K562 (cell line): ENCODE data around the gene NELFA. TPM values are rescaled to one million over a fixed set of nuclear protein-coding genes. Genes with fewer than 3 reads are reported as not detected.

Experiments used
- C11orf30 ChIP-seq: fragments of 450-650 bp; IDR thresholded peaks from 2 replicates; pipeline ENCODE4 v1.6.1; 2016; ENCODE audit warnings: low read depth, mild to moderate bottlenecking
- ESRRA ChIP-seq: fragments of 450-650 bp; IDR thresholded peaks from 2 replicates; pipeline ENCODE4 v1.6.1; 2014; ENCODE audit warnings: low read depth, mild to moderate bottlenecking, moderate library complexity, borderline replicate concordance
- JUND ChIP-seq, 2 experiments: IDR thresholded peaks; 2 replicates in 1 of 2; 3 replicates in 1 of 2; pipeline ENCODE4 v1.6.1; 2011; ENCODE audit warnings: borderline replicate concordance in 2 of 2, low read depth in 2 of 2, low read length in 2 of 2, improper control_type of control experiment in 1 of 2, missing biosample characterization in 1 of 2, missing genetic modification characterization in 1 of 2, missing genetic modification reagents in 1 of 2
- MEIS2 ChIP-seq: fragments of 450-650 bp; IDR thresholded peaks from 2 replicates; pipeline ENCODE4 v1.6.1; 2014; ENCODE audit warnings: mild to moderate bottlenecking; ENCODE audit not compliant: partially characterized antibody
- NBN ChIP-seq: fragments of 450-650 bp; IDR thresholded peaks from 2 replicates; pipeline ENCODE4 v1.6.1; 2016; ENCODE audit warnings: low read depth, mild to moderate bottlenecking
- NCOR1 ChIP-seq: fragments of 450-650 bp; IDR thresholded peaks from 2 replicates; pipeline ENCODE4 v1.6.1; 2016; ENCODE audit warnings: mild to moderate bottlenecking, moderate library complexity
- NFIC ChIP-seq: fragments of 450-650 bp; IDR thresholded peaks from 2 replicates; pipeline ENCODE4 v1.6.1; 2017; ENCODE audit warnings: mild to moderate bottlenecking, inconsistent platforms
- POLR2B ChIP-seq: fragments of 450-650 bp; IDR thresholded peaks from 2 replicates; pipeline ENCODE4 v1.6.1; 2018; ENCODE audit warnings: low read depth; ENCODE audit not compliant: partially characterized antibody
- SIN3B ChIP-seq: fragments of 450-650 bp; IDR thresholded peaks from 2 replicates; pipeline ENCODE4 v1.6.1; 2017; ENCODE audit warnings: low read depth, mild to moderate bottlenecking, moderate library complexity
- SMARCA5 ChIP-seq: fragments of 450-650 bp; IDR thresholded peaks from 2 replicates; pipeline ENCODE4 v1.6.1; 2016
- SRSF1 ChIP-seq: fragments of 200-400 bp; formaldehyde crosslinking; IDR thresholded peaks from 2 replicates; pipeline ENCODE4 v1.6.1; 2017; ENCODE audit warnings: mild to moderate bottlenecking, low read depth, low read length, moderate library complexity
- TCF7L2 ChIP-seq: fragments of 150-350 bp; IDR thresholded peaks from 2 replicates; pipeline ENCODE4 v1.6.1; 2016; ENCODE audit warnings: low read depth, mild to moderate bottlenecking, low read length, moderate library complexity
- ZBTB40 ChIP-seq, 2 experiments: fragments of 450-650 bp in 1 of 2; sonication (generic) in 1 of 2; formaldehyde crosslinking in 1 of 2; IDR thresholded peaks; 2 replicates each; pipeline versions ENCODE4 v1.7.1 to v1.9.0; 2016 to 2022; ENCODE audit warnings: inconsistent platforms in 1 of 2, mild to moderate bottlenecking in 1 of 2, missing genetic modification reagents in 1 of 2
- ZFPM2 ChIP-seq: fragments of 250-450 bp; sonication (Bioruptor Pico); IDR thresholded peaks from 2 replicates; pipeline ENCODE4 v1.5.1; 2022; ENCODE audit warnings: mild to moderate bottlenecking
- polyA plus RNA-seq, 8 experiments: library from polyadenylated mRNA; depleted of rRNA in 4 of 8; stranded (reverse) in 5 of 8; unstranded in 3 of 8; fragments of >200 nt; fragmentation: Nextera tagmentation in 2 of 8; fragmentation: Illumina TruSeq in 1 of 8; extraction: Ambion mirVana in 2 of 8; extraction: Trizol in 1 of 8; gene quantifications; 2 replicates each; pipeline versions ENCODE4 v1.2.1 to v1.2.3, GENCODE V29; 2011 to 2014; ENCODE audit warnings: inconsistent platforms in 1 of 8, missing spikeins in 1 of 8
- total RNA-seq, 7 experiments: library from RNA; depleted of rRNA in 6 of 7; stranded (reverse); fragments of >200 nt in 6 of 7; fragmentation: Illumina TruSeq in 2 of 7; extraction: Trizol in 2 of 7; gene quantifications; 2 replicates each; pipeline versions ENCODE4 v1.2.1 to v1.2.3, GENCODE V29; 2011 to 2021; ENCODE audit warnings: low replicate concordance in 1 of 7
- TF ChIP-seq, protein P1 (sequence below): fragments of 250-450 bp; sonication (Bioruptor Pico); IDR thresholded peaks from 2 replicates; pipeline ENCODE4 v1.5.1; 2021; ENCODE audit warnings: mild to moderate bottlenecking
- TF ChIP-seq, protein P2 (sequence below): sonication (generic); formaldehyde crosslinking; IDR thresholded peaks from 2 replicates; pipeline ENCODE4 v1.8.0; 2022; ENCODE audit warnings: mild to moderate bottlenecking, low read depth, missing genetic modification reagents

The NELFA gene
- total and polyA plus RNA-seq, 9 of the 15 experiments (the other 6 are each of a cell fraction or from before 2014, with no cell fraction given): 0.76 to 59.6 (median 14.8) TPM

DNA sequence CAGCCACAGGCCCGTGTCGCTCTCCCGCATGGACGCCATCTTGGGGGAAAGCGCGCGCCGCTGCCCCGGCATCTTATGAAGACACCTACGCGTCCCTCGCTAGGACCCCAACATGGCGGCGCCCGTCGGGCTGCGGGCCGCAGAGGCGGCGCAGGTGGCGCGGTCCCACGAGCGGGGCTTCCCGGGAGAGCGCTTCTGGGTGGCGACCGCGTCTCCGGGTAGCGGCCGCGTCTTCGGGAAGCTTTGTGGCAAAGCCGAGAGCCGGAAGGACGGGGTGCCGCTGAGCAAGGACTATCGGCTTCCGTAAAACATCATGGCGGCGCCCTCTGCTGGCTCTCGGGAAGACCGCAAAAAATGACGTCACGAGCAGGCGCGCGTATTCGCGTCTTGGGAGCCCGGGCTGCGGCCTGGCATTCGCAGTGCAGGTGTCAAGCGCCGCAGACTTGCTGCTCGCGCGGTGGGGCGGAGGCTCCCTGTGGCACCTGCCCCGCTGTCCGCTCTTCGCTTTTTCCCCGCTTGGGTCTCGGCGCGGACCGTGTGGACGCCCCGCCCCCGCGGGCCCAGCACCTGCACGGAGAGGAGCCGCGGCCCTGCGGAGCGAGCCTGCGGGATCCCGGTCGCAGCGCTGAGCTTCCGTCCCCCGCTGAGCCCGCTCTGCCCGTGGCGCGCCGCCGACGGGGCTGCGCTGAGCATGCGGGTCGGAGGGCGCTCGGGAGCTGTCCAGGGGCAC, at the start of gene NELFA (continued):
- TF ChIP-seq NBN: peak; percentile 95
- TF ChIP-seq ZBTB40 (IDR thresholded peaks at IDR 0.05): peak; percentile 41; the same call in 1 of the 2 replicates
- no peak for TF ChIP-seq ZBTB40 (CRISPR knock-in tag; IDR thresholded peaks at IDR 0.05)
- peak; percentile 76 for TF ChIP-seq C11orf30
- peak; percentile 84; the same call in 1 of the 2 replicates for TF ChIP-seq ESRRA
- TF ChIP-seq TCF7L2: peak; percentile 93
- TF ChIP-seq JUND (IDR thresholded peaks at IDR 0.05; ENCODE audit: borderline replicate concordance, low read depth, low read length): peak; percentile 80
- peak; percentile 17; the same call in 2 of the 3 replicates for TF ChIP-seq JUND (tag; IDR thresholded peaks at IDR 0.05; ENCODE audit: borderline replicate concordance, low read depth, low read length)
- TF ChIP-seq SIN3B: peak; percentile 81
- TF ChIP-seq POLR2B: peak; percentile 57
- TF ChIP-seq, protein P1, sequence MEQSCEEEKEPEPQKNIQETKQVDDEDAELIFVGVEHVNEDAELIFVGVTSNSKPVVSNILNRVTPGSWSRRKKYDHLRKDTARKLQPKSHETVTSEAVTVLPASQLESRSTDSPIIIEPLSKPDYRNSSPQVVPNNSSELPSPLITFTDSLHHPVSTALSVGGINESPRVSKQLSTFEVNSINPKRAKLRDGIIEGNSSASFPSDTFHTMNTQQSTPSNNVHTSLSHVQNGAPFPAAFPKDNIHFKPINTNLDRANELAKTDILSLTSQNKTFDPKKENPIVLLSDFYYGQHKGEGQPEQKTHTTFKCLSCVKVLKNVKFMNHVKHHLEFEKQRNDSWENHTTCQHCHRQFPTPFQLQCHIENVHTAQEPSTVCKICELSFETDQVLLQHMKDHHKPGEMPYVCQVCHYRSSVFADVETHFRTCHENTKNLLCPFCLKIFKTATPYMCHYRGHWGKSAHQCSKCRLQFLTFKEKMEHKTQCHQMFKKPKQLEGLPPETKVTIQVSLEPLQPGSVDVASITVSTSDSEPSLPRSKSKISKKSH (CRISPR knock-in tag): no peak
- TF ChIP-seq NFIC: peak; percentile 4; the same call in 1 of the 2 replicates
- TF ChIP-seq, protein P2, sequence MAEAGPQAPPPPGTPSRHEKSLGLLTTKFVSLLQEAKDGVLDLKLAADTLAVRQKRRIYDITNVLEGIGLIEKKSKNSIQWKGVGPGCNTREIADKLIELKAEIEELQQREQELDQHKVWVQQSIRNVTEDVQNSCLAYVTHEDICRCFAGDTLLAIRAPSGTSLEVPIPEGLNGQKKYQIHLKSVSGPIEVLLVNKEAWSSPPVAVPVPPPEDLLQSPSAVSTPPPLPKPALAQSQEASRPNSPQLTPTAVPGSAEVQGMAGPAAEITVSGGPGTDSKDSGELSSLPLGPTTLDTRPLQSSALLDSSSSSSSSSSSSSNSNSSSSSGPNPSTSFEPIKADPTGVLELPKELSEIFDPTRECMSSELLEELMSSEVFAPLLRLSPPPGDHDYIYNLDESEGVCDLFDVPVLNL (CRISPR knock-in tag): 0 out of 2 replicates have a peak, but pooled peaks have one; percentile 4
- TF ChIP-seq NCOR1: no peak
- TF ChIP-seq SRSF1: no peak
- no peak for TF ChIP-seq ZFPM2
- TF ChIP-seq MEIS2: peak; percentile 14
- no peak for TF ChIP-seq SMARCA5
